HG02678 (cell line): ENCODE results near the gene SLC12A7.
"Not testable (repeated sequence)": the region's sequence is repeated elsewhere in the genome, so short reads cannot be mapped to it uniquely, and the experiment has no call there.

Experiments
- ATAC-seq: cut with Tn5 transposase; IDR thresholded peaks from one replicate; pipeline ENCODE4 v1.9.1; 2021; ENCODE audit warnings: mild to moderate bottlenecking, moderate library complexity; ENCODE audit not compliant: unreplicated experiment

The SLC12A7 gene

DNA sequence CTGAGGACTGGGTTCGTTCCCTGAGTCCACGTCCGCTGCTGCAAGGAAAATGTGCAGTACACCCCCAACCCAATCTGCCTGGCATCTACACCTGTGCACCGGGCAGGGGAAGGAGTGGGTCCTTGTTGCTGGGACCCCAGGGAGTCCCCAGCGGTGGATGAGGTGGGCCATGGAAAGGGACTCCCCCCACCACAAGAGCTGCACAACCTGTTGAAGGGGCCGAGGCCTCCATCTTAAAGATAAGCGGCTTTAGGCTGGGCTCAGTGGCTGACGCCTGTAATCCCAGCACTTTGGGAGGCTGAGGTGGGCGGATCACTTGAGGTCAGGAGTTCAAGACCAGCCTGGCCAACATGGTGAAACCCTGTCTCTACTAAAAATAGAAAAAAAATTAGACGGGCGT is 111.0 kb downstream of the SLC12A7 start:
- ATAC-seq, result not testable (repeated sequence)
